H1 (cell line): ENCODE data around the gene CACNA1F. TPM values are rescaled to one million over a fixed set of nuclear protein-coding genes. Genes with fewer than 3 reads are reported as not detected.
A peak's percentile ranks its signal among the peaks of the same experiment; 100 is the strongest.

ENCODE experiments used
- ASH2L ChIP-seq: fragments of 200-600, 300-600 bp; sonication (generic); IDR thresholded peaks from one replicate; pipeline ENCODE4 v1.7.1; 2017; ENCODE audit warnings: low read length
- BACH1 ChIP-seq: IDR thresholded peaks from 2 replicates; pipeline ENCODE4 v1.6.1; 2012; ENCODE audit warnings: low read length, improper control_type of control experiment
- EGR1 ChIP-seq: IDR thresholded peaks from 2 replicates; pipeline ENCODE4 v1.6.1; 2011; ENCODE audit warnings: low read depth, low read length, borderline replicate concordance
- EP300 ChIP-seq, 2 experiments: IDR thresholded peaks; 1 replicate in 1 of 2; 2 replicates in 1 of 2; pipeline ENCODE4 v1.6.1; 2011 to 2012; ENCODE audit warnings: low read depth in 2 of 2, low read length in 2 of 2, mild to moderate bottlenecking in 2 of 2, borderline replicate concordance in 1 of 2, inconsistent platforms in 1 of 2, moderate library complexity in 1 of 2
- GTF2F1 ChIP-seq: IDR thresholded peaks from 2 replicates; pipeline ENCODE4 v1.6.1; 2012; ENCODE audit warnings: low read depth, low read length, improper control_type of control experiment, borderline replicate concordance
- RAD21 ChIP-seq, 2 experiments: IDR thresholded peaks in 1 of 2; conservative IDR thresholded peaks in 1 of 2; 2 replicates each; pipeline ENCODE4 v1.6.1; 2011; ENCODE audit warnings: low read depth in 2 of 2, low read length in 2 of 2, improper control_type of control experiment in 1 of 2, inconsistent platforms in 1 of 2, mild to moderate bottlenecking in 1 of 2, moderate library complexity in 1 of 2
- SIX5 ChIP-seq: IDR thresholded peaks from 2 replicates; pipeline ENCODE4 v1.6.1; 2011; ENCODE audit warnings: mild to moderate bottlenecking, low read depth, low read length
- polyA plus RNA-seq, 7 experiments: library from polyadenylated mRNA; depleted of rRNA in 3 of 7; stranded (reverse) in 5 of 7; unstranded in 2 of 7; fragments of >200 nt in 5 of 7; fragments of 200-250 nt in 2 of 7; gene quantifications; 1 replicate in 5 of 7; 2 replicates in 1 of 7; 4 replicates in 1 of 7; pipeline versions ENCODE4 v1.2.1 to v1.2.3, GENCODE V29; 2011 to 2013; ENCODE audit warnings: missing spikeins in 2 of 7, mixed read lengths in 2 of 7
- total RNA-seq: library from RNA; stranded (reverse); fragmentation: NEBNext Ultra II Directional; extraction: Animal tissue kit (Norgen Biotek cat#: 25700); gene quantifications from 2 replicates; pipeline ENCODE4 v1.2.1, GENCODE V29; 2021
- TF ChIP-seq, protein P1 (sequence below): fragments of 300-600 bp; sonication (generic); IDR thresholded peaks from 2 replicates; pipeline ENCODE4 v1.7.1; 2012; ENCODE audit warnings: low read length, moderate library complexity, mild to moderate bottlenecking, inconsistent platforms; ENCODE audit not compliant: insufficient replicate concordance
- TF ChIP-seq, protein P2 (sequence below): IDR thresholded peaks from 2 replicates; pipeline ENCODE4 v1.6.1; 2012; ENCODE audit warnings: inconsistent platforms

Gene CACNA1F
- total and polyA plus RNA-seq, 2 of the 8 experiments (the other 6 are each of a cell fraction or from before 2014, with no cell fraction given) = 0.59 to 0.84 TPM

DNA sequence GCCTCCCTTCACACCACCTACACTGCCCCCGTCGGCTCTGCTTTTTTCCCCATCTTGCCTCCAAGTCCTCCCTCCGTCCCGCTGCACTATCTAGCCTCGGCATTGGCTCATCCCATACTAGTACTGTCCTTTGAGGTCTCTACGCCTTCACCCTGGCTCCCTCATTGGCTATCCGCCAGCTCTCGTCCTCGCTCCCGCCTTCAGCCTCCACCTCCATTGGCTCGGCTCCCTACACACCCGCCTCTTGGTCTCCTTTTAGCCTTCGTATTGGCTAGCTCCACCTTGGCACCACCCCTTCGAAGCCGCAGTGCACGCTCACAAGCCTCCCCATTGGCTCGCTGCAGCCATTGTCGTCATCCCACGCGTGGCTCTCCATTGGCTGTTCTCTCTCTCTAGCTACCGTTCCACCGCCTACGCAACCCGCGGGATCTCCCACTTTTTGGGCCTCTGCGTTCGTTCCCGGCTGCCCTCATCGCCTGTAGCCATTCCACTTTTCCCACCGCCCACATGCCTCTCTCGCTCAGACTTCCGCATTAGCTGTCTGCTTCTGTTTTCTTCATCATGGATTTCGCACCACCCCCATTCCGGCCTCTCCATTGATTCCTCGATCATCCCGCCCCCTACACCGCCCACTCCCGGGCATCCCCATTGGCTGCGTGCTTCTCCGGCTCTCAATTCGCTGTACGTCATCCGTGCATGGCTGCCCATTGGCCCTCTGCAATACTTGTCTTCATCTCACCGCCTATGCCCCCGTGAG lies 36.0 kb upstream of the CACNA1F start (continued):
- TF ChIP-seq, protein P1, sequence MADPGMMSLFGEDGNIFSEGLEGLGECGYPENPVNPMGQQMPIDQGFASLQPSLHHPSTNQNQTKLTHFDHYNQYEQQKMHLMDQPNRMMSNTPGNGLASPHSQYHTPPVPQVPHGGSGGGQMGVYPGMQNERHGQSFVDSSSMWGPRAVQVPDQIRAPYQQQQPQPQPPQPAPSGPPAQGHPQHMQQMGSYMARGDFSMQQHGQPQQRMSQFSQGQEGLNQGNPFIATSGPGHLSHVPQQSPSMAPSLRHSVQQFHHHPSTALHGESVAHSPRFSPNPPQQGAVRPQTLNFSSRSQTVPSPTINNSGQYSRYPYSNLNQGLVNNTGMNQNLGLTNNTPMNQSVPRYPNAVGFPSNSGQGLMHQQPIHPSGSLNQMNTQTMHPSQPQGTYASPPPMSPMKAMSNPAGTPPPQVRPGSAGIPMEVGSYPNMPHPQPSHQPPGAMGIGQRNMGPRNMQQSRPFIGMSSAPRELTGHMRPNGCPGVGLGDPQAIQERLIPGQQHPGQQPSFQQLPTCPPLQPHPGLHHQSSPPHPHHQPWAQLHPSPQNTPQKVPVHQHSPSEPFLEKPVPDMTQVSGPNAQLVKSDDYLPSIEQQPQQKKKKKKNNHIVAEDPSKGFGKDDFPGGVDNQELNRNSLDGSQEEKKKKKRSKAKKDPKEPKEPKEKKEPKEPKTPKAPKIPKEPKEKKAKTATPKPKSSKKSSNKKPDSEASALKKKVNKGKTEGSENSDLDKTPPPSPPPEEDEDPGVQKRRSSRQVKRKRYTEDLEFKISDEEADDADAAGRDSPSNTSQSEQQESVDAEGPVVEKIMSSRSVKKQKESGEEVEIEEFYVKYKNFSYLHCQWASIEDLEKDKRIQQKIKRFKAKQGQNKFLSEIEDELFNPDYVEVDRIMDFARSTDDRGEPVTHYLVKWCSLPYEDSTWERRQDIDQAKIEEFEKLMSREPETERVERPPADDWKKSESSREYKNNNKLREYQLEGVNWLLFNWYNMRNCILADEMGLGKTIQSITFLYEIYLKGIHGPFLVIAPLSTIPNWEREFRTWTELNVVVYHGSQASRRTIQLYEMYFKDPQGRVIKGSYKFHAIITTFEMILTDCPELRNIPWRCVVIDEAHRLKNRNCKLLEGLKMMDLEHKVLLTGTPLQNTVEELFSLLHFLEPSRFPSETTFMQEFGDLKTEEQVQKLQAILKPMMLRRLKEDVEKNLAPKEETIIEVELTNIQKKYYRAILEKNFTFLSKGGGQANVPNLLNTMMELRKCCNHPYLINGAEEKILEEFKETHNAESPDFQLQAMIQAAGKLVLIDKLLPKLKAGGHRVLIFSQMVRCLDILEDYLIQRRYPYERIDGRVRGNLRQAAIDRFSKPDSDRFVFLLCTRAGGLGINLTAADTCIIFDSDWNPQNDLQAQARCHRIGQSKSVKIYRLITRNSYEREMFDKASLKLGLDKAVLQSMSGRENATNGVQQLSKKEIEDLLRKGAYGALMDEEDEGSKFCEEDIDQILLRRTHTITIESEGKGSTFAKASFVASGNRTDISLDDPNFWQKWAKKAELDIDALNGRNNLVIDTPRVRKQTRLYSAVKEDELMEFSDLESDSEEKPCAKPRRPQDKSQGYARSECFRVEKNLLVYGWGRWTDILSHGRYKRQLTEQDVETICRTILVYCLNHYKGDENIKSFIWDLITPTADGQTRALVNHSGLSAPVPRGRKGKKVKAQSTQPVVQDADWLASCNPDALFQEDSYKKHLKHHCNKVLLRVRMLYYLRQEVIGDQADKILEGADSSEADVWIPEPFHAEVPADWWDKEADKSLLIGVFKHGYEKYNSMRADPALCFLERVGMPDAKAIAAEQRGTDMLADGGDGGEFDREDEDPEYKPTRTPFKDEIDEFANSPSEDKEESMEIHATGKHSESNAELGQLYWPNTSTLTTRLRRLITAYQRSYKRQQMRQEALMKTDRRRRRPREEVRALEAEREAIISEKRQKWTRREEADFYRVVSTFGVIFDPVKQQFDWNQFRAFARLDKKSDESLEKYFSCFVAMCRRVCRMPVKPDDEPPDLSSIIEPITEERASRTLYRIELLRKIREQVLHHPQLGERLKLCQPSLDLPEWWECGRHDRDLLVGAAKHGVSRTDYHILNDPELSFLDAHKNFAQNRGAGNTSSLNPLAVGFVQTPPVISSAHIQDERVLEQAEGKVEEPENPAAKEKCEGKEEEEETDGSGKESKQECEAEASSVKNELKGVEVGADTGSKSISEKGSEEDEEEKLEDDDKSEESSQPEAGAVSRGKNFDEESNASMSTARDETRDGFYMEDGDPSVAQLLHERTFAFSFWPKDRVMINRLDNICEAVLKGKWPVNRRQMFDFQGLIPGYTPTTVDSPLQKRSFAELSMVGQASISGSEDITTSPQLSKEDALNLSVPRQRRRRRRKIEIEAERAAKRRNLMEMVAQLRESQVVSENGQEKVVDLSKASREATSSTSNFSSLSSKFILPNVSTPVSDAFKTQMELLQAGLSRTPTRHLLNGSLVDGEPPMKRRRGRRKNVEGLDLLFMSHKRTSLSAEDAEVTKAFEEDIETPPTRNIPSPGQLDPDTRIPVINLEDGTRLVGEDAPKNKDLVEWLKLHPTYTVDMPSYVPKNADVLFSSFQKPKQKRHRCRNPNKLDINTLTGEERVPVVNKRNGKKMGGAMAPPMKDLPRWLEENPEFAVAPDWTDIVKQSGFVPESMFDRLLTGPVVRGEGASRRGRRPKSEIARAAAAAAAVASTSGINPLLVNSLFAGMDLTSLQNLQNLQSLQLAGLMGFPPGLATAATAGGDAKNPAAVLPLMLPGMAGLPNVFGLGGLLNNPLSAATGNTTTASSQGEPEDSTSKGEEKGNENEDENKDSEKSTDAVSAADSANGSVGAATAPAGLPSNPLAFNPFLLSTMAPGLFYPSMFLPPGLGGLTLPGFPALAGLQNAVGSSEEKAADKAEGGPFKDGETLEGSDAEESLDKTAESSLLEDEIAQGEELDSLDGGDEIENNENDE = no peak
- TF ChIP-seq, protein P2, sequence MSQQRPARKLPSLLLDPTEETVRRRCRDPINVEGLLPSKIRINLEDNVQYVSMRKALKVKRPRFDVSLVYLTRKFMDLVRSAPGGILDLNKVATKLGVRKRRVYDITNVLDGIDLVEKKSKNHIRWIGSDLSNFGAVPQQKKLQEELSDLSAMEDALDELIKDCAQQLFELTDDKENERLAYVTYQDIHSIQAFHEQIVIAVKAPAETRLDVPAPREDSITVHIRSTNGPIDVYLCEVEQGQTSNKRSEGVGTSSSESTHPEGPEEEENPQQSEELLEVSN = peak; percentile 39; the same call in 1 of the 2 replicates
- TF ChIP-seq ASH2L (no peak), SIX5 (no peak), EGR1 (peak; percentile 83), BACH1 (no peak), EP300 (IDR thresholded peaks at IDR 0.05; ENCODE audit: borderline replicate concordance in 1 of 2, low read depth in 2 of 2, low read length in 2 of 2) (no peak), RAD21 (IDR thresholded peaks at IDR 0.05 in 1 of 2, conservative IDR thresholded peaks at IDR 0.05 in 1 of 2; ENCODE audit: low read depth in 2 of 2, low read length in 2 of 2) (no peak), GTF2F1 (no peak)
